ENCODE measurements around the gene CDCP2.

DNA sequence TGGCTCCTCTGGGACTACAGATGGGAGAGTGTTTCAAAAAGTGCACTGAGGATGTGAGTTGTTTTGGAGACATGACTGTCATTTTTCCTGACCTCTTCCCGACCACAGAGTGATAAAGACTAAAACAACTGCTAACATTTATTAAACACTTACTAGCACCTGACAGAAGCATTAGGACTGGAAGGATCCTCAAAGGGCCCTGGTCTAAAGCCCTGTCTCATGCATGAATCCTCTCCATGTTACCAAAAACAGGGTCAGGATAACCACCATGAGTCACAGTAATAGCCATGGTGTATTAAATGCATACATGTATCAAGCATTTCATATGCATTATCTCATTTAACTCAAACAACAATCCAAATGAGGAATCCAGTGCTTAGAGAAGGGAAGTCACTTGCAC lies 35.5 kb upstream of the CDCP2 start:
- TF ChIP-seq, protein P1, sequence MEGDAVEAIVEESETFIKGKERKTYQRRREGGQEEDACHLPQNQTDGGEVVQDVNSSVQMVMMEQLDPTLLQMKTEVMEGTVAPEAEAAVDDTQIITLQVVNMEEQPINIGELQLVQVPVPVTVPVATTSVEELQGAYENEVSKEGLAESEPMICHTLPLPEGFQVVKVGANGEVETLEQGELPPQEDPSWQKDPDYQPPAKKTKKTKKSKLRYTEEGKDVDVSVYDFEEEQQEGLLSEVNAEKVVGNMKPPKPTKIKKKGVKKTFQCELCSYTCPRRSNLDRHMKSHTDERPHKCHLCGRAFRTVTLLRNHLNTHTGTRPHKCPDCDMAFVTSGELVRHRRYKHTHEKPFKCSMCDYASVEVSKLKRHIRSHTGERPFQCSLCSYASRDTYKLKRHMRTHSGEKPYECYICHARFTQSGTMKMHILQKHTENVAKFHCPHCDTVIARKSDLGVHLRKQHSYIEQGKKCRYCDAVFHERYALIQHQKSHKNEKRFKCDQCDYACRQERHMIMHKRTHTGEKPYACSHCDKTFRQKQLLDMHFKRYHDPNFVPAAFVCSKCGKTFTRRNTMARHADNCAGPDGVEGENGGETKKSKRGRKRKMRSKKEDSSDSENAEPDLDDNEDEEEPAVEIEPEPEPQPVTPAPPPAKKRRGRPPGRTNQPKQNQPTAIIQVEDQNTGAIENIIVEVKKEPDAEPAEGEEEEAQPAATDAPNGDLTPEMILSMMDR (conservative IDR thresholded peaks at IDR 0.05 in 1 of 2, IDR thresholded peaks at IDR 0.05 in 1 of 2; ENCODE audit: extremely low read depth in 1 of 2, insufficient read depth in 1 of 2, low read depth in 1 of 2, low read length in 2 of 2): no peak
- TF ChIP-seq EZH2 (IDR thresholded peaks at IDR 0.05; ENCODE audit: borderline replicate concordance, low read length): no peak
